Iris pigment epithelial cell (primary cell): ENCODE measurements around the gene SH2B2.
"Not testable (repeated sequence)": the region's sequence is repeated elsewhere in the genome, so short reads cannot be mapped to it uniquely, and the experiment has no call there.

ENCODE experiments used
- DNase-seq: peaks from one replicate; pipeline ENCODE4 v3.0.0-alpha.2; 2011; ENCODE audit warnings: low read depth

SH2B2 gene

DNA sequence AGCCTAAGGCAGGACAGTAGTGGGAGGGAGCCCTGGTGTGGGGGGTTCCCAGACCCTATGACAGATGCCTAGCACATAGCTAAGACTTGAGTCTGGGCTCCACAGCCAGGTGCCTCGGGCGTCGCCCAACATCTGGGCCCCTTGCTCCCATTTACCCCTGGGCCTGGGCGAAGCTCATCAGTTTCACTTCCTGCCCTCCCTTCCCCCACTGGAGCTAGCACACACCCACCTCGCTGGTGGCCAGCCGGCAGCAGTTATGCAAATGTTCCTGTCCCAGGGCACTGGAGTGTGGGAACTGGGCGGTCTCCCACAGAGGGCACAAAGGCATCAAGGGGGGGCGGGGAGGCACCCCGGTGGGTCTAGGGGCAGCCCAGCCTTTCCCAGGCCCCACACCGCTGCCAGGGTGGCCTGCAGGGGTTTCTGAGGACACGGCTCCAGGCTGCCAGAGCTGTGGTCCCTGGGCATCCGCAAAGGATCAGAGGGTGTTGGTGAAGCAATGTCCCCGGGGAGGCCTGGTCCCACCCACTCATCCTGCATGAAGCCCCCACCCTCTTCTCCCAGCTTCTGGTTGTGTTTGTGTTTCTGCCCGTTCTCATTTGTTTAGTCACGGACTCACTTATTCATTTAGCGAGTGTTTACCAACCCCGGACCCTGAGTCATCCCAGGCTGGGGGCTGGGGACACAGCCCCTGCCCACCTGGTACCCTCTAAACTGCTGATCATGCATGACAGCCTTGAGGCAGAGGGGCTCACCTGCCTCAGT lies 20.4 kb downstream of the SH2B2 start:
- DNase-seq: peak; percentile 62

DNA sequence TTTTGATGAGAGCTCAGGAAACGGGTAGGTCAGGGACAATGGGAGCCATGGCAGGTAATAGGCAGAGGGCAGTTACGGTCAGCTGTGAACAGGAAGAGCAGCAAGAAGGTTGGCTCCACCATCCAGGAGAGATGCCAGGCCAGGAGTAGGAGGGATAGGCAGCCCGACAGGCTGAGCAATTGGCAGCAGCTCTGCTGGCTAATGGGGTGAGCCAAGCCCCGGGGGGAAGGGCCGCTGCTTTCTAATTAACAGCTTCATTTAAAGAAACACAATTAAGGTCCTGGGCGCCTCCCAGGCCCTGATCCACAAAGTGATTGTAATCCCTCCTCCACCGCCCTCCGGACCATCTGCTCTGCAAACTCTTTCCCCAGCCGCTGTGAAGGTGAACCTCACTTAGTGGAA lies 23.7 kb downstream of the SH2B2 start:
- no peak for DNase-seq

DNA sequence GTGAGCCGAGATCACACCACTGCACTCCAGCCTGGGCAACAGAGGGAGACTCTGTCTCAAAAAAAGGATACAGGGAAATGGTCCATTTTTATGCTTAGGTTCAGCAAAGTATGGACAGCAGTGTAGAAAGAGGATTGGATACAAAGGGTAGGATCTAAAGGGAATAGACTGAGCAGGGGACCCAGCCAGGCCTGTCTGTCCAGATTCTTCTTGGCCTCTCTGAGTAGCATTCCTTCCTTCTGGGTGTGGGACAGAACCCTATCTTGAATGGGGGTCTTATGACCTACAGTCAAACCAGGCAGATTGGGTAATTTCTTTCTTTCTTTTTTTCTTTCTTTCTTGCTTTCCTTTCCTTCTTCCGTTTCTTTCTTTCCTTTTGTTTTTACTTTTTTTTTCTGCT lies 25.6 kb downstream of the SH2B2 start:
- no peak for DNase-seq

DNA sequence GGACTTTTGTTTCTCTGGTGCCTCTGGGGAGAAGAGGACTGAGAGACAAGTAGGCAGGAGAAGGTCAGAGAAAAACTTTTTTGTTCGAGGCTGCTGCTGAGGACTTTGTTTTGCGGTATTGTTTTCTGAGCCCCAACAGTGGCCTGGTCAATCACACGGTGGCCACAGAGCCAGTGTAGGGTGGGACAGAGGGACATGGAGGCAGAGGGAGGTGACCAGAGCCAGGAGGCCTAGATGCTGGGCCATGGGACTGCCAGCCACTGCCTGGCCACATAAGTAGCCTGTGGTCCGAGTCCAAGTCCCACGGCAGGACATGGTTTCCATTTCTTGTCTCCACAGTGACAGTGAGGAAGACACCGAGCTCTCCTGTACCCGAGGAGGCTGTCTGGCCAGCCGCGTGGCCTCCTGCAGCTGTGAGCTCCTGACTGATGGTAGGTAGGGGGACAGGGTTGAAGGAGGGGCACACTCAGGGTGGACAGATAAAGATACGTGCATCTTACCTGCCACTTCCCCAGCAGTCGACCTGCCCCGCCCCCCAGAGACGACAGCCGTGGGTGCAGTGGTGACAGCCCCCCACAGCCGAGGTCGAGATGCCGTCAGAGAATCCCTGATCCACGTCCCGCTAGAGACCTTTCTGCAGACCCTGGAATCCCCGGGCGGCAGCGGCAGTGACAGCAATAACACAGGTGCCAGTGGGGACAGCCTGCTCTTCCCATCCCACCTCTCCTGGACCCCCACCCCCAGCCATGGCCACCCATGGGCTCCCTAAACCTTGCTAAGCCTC lies 27.5 kb downstream of the SH2B2 start:
- no peak for DNase-seq

DNA sequence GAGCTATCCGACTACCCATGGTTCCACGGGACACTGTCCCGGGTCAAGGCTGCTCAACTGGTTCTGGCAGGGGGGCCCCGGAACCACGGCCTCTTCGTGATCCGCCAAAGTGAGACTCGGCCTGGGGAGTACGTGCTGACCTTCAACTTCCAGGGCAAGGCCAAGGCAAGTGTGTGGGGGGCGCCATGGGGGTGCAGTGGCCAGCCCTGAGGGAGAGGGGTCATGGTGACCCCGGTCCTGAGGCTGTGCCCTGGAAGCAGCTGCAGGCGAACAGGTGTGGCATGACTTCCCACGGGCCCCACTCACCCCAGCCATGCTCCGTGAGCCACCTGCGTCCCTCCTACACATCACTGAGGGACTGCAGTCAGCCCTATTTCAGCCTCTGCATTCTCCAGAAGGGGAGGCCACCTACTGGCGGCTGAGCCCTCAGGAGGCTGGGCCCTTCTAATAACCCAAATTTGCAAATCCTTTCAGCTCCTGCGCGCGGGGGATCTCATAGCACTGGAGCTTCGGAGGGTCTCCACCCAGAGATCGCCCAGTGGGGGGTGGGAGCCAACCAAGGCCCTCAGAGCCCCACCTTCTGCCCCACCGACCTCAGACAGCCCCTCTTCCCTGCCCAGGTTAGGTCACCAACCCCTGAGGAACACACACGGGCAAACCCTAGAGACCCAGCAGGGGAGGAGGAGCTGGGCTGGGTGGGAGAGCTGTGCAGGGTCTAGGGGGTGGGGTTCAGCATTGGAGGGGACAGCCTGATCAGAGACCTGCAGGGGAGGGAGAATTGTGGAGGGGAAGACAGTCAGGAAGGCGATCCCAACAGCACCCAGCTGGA lies 30.8 kb downstream of the SH2B2 start:
- DNase-seq: no peak

DNA sequence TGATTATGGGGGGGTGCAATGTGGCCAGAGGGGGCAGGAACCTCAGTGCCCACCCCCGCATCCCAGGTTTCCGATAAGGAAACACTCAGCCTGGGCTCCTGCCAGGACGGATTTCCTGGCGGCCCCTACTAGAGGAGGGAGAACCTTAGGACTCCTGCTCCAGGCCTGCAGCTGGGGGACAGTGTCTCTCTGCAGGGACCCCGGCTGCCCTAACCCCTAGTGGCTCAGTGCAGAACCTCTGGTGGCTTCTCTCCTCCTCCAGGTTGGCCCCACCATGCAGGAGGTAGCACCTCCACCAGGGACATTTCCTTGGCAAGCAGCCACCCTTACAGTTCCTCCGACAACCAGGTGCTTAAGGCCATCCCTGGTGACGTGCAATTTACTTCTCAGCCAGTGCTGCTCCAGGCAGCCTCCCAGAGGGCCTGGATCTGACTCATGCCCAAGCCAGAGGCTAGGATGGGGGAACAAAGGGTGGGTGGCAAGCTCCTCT lies 31.9 kb downstream of the SH2B2 start:
- DNase-seq: peak; percentile 36

DNA sequence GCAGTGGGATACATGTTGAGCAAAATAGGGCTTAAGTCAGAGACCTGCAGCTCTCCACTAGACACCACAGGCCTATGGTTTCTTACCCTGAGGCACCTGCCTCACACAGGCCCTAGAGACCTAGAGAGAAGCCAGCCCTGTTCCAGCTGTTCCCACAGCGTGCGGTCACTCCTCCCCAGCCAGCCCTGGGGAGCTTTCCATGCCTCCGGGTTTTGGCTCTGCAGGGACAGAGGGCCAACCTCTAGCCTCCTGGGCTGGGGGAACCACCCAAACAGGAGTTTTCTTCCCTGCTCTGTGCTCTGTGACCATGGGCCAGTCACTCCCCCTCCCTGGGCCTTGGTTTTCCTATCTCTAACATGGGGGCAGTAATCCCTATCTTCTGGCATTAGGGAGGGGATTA lies 33.0 kb downstream of the SH2B2 start:
- no peak for DNase-seq

DNA sequence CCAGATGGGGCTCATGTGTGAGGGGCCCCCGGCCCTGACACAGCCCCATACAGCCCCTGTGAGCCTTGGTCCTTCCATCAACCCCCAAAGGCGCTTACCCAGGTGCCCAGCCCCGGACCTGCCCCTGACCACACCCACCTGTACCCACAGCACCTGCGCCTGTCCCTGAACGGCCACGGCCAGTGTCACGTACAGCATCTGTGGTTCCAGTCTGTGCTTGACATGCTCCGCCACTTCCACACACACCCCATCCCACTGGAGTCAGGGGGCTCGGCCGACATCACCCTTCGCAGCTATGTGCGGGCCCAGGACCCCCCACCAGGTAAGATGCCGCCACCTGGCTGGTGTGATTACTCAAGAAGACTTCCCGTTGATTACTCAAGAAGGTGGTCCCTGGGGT lies 33.5 kb downstream of the SH2B2 start:
- no peak for DNase-seq

DNA sequence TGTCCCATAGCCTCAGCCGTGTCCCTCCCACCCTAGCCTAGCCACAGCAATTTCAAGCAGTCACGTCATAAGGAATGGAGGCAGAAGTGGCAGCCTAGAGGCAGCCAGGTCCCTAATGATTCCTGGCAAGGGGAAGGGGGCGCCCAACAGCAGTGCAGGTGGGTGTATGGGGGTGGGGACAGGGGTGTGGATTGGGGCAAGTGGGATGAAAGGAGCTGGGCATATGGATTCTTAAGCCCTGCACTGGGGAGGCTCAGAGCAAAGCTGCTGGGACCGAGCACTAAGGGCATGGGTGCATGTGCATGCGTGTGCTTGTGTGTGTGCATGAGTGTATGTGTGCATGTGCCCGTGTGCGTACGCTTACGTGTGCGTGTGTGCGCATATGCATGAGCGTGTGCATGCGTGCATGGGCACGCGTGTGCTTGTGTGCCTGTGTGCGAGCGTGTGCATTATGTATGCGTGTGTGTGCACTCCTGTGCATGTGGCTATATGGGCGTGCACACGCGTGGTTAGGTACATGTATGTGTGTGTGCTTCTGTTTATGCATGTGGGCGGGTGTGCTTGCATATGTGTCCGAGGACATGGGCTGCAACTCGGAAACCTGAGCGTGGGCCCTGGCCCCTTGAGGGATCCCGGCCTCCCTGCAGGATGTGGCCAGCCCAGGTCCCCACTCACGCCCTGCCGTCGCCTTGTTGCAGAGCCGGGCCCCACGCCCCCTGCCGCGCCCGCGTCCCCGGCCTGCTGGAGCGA lies 34.1 kb downstream of the SH2B2 start:
- DNase-seq: no peak

DNA sequence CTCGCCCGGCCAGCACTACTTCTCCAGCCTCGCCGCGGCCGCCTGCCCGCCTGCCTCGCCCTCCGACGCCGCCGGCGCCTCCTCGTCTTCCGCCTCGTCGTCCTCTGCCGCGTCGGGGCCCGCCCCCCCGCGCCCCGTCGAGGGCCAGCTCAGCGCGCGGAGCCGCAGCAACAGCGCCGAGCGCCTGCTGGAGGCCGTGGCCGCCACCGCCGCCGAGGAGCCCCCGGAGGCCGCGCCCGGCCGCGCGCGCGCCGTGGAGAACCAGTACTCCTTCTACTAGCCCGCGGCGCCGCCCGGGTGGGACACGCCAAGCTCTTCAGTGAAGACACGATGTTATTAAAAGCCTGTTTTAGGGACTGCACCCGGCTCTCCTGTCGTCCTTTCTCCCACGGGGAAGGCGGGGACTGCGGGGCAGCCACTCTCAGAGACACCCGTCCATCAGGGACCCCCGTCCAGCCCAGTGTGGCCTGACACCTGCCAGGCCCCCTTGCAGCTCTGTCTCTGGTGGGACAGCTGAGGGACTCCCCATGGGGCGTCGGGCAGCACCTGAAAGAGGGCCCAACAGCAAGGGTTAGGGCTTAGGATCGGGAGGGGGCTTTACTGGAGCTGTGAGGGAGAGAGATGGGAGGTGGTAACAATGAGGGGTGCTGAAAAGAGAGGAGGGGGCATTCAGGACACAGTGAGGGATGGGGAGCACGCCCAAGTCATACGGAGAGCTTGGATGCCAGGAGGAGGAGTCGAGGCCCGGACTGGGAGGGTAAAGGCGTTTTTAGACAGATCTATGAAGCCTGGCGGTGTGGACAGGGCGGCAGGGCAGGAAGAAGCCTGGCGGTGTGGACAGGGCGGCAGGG lies 34.9 kb downstream of the SH2B2 start:
- no peak for DNase-seq

DNA sequence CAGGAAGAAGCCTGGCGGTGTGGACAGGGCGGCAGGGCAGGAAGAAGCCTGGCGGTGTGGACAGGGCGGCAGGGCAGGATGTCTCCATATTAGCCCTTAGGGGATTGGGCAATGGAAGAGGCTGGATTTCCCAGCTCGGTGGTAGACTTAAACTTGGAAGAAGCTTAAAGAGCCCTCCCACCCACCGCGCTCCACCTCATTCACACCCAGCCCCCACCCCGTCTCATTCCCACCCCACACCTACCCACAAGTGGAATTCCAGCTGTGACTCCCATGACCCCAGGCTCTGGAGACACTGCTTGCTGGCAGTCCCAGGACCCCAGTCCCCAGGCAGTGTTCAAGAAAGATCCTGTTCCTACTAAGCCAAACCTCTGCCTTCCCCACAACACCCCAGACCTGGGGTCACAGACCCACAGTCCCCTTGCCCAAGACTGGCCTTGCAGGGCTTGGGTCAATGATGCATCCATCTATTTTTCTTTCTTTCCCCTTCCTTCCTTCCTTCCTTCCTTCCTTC lies 35.6 kb downstream of the SH2B2 start:
- DNase-seq: no peak

DNA sequence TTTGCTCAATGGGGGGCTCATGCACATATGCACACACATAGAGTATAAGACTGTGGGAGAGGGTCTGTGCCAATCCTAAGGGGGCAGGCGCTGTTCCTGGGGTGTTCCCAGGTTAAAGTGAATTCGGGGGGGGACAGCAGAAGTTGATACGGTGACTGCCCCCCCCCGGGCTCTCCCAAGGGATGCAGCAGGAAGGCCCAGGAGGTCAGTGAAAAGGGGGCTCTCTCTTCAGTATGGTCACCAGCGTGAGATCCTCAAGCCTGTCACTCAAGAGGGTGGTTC lies 37.2 kb downstream of the SH2B2 start:
- no peak for DNase-seq

DNA sequence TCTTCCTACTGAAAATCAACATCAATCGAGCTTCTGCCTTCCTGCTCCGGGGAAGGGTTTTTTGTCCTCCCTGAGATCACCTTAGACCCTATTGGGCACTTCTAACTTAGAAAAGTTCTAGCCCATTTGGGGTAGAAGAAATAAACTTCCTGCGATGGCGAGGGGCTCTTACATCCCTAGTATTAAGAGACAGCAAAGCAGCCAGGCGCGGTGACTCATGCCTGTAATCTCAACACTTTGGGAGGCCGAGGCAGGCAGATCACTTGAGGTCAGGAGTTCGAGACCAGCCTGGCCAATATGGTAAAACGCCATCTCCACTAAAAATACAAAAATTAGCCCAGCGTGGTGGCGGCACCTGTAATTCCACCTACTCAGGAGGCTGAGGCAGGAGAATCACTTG lies 38.4 kb downstream of the SH2B2 start:
- not testable (repeated sequence) for DNase-seq

DNA sequence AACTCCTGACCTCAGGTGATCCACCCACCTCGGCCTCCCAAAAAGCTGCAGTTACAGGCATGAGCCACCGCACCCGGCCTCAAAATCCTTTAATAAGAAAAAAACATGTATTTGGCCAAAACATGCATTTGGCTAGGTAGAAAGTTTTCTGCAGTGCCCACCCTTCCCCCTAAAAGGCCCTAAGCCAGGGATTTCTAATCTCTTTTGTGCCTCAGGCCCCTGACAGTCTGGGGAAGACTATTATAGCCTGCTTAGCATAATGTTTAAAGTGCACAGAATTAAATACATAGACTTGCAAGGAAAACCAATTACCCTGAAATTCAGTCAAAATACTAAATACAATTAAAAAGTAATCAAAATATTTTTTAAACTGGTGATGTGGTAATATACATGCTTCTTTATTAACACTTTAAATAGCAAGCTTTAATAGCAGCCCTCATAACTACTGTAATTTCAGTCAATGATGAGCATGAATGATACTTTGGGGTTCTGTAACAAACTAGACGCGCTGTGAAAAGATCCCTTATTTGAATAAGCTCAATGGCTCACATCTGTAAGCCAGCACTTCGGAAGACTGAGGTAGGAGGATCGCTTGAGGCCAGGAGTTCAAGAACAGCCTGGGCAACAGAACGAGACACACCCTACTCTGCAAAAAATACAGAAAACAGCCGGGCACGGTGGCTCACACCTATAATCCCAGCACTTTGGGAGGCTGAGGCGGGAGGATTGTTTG lies 39.7 kb downstream of the SH2B2 start:
- no peak for DNase-seq

DNA sequence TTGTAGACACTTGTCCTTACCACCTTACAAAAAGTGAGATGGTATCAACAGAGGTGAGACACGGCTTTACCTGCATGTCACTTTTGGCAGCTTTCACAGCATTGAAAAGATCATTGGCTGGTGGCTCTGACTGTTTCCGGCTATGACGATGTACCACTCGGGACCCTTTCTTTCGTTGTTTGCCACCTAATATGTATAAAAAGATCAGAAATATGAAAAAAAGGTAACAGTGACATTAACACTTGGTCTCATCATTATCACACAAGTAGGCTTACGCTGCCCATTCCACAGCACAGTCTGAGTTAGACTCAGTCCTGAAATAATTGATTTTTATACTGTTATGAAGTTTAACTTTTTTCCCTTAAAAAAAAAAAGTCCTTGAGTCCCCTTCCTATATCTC lies 40.5 kb downstream of the SH2B2 start:
- DNase-seq: not testable (repeated sequence)

DNA sequence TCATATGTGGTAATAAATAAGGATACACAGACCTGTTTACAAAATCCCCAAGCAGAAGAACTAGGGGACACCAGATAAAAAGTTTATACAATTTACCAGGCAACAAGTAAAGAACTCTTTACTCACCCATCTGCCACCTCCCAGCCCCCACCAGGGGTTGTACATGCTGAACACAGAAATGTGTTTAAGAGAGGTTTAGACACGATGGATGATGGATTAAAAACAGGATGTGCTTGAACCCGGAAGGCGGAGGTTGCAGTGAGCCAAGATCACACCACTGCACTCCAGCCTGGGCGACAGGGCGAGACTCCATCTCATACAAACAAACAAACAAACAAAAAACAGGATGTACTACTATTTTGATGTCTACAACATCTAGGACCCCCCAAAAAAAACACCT lies 42.2 kb downstream of the SH2B2 start:
- DNase-seq: not testable (repeated sequence)

DNA sequence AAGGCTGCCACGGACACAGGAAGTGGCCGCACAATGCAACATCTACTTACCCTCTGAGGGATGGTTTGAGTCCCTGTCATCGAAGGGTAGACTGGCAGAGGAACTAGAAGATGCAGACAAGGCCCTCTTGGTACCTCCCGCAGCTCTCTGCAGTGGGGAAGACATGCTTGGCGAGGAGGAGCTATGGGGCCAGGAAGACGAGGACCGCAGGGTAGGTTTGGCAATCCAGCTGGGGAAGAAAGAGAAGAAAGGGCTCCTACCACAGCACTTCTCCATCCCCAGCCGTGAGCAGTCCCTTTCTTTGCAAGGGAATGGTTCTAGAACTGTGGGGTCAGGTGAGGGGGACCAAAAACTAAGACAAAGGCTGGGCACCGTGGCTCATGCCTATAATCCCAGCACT lies 42.7 kb downstream of the SH2B2 start:
- DNase-seq: not testable (repeated sequence)

DNA sequence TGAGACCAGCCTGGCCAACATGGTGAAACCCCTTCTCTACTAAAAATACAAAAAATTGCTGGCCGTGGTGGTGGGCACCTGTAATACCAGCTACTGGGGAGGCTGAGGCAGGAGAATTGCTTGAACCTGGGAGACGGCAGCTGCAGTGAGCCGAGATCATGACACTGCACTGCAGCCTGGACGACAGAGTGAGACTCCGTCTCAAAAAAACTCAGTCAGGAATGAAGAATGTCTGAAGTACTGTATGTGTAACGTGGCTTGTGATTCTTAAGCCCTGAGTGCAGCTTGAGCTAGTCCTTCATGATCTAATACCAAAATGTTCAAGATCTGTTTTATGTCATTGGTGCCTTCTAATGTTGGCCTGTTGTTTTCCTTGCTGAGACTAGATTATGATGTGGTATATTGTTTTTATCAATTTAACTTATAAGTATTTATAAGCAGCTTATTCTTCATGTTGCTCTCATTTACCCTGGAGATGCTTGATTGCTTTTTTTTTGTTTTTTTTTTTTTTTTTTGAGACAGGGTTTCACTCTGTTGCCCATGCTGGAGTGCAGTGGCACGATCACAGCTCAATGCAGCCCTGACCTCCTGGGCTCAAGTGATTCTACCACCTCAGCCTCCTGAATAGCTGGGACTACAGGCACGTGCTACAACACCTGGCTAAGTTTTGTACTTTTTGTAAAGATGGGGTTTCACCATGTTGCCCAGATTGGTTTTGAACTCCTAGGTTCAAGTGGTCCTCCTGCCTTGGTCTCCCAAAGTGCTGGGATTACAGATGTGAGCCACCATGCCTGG lies 44.2 kb downstream of the SH2B2 start:
- not testable (repeated sequence) for DNase-seq

DNA sequence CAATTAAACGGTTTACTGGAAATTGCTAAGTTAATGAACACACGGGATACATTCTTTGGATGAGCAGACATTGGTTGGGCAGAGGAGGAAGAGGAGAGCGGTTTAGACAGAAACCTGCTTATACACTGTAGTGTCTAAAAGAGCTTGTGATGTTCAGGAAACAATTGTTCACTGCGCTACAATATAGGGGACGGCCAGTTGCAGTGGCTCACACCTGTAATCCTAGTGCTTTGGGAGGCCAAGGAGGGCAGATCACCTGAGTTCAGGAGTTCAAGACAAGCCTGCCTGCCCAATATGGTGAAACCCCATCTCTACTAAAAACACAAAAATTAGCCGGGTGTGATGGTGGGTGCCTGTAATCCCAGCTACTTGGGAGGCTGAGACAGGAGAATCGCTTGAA lies 48.9 kb downstream of the SH2B2 start:
- not testable (repeated sequence) for DNase-seq
